HCEC 1CT (cell line): ENCODE measurements around the gene KCNAB2.

Experiments
- DNase-seq: peaks from one replicate; pipeline ENCODE4 v3.0.0-alpha.2; 2017

Gene KCNAB2

DNA sequence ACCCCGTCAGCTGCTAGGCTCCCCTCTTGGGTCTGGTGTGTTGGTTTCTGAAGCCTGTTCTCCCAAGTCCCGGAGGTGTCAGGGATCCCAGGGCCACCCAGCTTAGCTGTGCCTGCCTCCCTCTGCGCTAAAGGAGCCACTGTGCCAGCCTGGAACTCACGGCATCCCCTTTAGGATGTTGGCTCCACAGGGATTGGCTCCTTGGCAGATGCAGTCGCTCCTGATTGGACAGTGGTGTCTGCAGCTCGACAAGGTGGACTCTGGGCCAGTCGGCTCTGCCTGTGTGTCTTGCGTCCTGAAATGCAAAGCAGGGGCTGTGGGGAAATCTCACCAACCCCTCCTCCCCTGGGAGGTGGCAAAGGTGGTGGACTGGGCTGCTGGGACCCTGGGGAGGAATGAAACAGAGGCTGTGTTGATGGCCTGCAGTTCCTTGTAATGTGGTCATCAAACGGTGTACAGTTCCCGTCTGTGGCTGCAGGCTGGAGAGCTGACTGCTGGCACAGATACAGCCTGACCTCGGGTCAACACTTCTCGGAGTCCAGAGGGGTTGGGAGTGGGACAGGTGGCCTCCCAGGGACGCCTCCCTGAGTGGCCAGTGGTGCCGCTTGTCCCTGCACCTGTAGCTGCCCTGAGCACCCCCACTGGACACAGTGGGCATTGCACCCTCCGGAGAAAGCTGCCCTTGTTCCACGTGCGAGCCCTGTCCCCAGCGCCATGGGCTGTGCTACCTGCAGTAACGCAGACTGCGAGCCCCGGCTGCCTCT is 11.5 kb upstream of the KCNAB2 start:
- DNase-seq = peak; percentile 6

- no peak for DNase-seq
Observed at GRCh38 chr1:6034750-6035096, 11.0 kb upstream of the KCNAB2 start.

DNA sequence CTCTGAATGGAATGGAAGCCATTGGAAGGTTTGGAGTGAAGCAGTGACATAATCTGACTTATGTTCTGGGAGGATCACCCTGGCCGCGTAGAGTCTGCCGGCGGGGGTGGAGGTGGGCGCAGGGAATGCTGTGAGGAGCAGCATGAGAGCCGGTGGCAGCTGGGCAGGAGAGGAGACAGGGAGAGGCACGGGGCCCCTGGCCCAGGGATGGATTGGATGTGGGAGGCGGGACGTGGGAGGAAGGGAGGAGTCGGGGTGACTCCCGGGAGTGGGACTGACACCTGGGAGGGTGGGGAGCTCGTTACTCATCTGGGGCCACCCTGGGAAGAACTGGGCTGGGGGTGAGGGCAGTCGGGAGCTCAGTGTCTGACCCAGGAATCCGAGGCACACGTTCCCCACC is 10.4 kb upstream of the KCNAB2 start:
- no peak for DNase-seq

DNA sequence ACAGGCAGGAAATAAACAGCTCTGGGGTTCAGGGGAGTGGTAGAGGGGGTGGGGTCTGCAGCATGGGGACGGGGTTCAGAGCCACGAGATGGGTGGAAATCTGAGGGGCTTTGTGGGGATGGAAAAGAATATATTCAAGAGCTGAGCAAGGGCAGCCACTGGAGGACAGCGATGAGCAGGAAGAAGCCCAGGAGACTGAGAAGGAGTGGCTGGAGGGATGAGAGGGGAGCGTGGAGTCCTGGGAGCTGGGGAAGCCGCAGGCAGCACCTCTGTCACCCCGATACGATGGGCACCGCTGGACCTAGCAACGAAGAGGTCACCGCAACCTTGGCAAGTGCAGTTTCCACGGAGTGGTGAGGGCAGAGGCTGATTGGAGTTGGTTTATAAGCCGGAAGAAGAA is 10.0 kb upstream of the KCNAB2 start:
- no peak for DNase-seq

- DNase-seq = peak; percentile 3
Observed at GRCh38 chr1:6037338-6037762, 8.3 kb upstream of the KCNAB2 start.

- no peak for DNase-seq
Observed at GRCh38 chr1:6038603-6039002, 7.1 kb upstream of the KCNAB2 start.

DNA sequence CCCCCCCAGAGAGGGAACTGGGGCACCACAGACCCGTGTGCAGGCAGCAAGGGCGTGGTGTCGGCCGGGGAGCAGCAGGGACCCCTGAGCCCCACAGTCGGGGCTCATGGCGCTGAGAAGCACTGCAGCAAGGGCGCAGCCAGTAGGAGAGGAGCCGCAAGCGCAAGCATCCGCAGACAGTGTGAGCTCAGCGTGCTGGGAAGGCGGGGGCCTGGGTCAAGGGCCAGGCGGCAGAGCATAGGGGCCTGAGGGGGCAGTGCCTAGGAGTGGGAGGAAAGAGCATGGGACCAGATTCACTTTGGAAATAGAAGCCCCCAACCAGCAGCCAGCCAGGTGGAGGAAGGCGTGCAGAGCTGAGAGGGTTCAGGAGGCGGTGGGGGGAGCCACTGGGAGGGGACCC is 6.7 kb upstream of the KCNAB2 start:
- no peak for DNase-seq

DNA sequence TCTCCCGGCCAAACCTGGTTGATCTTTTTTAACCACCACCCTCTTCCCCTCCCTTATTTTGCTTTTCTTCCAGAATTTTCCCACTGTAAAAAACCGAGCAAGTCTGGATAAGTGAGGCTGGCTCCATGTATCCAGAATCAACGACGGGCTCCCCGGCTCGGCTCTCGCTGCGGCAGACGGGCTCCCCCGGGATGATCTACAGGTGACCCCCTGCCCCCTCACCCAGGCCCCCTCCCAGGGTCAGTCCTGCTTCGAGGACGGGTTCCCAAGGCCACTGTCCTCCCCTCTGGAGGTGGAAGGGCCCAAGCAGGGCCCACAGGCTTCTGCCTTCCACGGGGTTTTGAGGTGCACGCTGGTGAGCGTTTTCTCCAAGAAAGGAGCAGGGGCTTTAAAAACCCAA is 5.2 kb upstream of the KCNAB2 start:
- no peak for DNase-seq

DNA sequence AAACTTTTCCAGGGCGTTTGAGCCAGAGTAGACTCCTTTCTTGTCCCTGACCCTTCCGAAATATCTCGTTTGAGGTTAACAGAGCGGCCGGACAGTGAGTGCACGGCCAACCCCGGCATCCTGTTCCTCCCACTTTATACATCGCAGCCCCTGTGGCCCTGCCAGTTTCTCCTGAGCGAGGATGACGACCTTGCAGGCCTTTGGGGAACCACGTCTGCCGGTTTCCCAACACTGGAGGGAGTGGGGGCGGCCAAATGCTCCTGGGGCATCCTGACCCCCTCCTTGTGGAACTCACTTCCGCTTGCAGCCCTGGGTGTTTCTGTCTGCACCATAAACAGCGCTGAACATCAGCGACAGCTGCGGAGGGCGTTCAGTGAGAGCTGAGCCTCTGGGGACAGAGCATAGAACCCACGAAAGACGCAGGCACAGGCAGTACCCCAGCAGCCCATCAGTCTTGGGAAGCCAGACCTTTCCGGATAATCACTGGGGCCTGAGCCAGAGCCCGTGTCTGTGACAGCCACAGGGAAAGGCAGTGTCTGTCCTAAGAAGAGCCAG is 4.8 kb upstream of the KCNAB2 start:
- no peak for DNase-seq

DNA sequence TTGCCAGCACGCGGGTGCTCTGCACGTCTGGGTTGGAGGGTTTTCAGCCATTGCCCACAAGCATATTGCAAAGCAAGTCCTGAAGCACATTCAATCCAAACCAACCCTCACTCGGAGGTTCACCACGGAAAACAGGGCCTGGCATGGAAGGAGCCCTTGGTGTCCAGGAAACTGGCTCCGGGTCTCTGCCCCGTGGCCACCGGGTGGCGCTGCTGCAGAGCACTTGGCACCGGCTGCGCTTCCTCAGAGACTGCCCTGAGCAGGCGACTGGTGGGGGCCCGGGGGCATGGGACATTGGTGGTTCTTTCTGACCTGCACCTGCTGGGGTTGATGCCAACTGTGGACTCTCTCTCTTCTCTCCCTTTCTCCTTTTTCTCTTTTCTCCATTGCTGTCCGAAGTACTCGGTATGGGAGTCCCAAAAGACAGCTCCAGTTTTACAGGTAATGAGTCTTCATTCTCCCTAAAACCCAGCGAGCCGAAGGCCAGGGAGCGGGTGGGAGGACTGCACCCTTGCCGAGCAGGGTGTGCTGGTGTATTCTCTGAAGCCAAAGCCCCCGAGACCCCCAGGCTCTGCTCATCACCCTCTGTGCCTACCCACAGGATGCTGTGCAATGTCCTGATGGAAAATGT is 4.1 kb upstream of the KCNAB2 start:
- DNase-seq = no peak

DNA sequence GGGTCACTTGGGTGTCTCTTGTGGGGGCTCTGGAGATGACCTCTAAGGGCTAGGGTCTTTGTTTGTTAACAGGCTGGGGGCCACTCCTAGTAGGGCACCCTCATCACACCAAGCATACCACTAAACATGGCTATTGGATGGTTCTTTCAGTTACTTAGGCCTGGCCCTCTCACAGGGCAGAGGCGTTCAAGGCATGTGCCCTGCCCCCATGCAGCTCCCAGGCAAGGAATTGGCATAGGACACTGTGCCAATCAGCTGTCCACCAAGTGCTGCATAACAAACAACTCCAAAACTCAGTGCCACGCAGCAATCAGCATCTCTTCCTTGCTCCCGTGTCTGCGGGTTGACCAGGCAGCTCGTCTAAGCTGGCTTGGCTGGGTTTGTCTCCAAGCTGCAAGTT is 2.1 kb upstream of the KCNAB2 start:
- DNase-seq = no peak

DNA sequence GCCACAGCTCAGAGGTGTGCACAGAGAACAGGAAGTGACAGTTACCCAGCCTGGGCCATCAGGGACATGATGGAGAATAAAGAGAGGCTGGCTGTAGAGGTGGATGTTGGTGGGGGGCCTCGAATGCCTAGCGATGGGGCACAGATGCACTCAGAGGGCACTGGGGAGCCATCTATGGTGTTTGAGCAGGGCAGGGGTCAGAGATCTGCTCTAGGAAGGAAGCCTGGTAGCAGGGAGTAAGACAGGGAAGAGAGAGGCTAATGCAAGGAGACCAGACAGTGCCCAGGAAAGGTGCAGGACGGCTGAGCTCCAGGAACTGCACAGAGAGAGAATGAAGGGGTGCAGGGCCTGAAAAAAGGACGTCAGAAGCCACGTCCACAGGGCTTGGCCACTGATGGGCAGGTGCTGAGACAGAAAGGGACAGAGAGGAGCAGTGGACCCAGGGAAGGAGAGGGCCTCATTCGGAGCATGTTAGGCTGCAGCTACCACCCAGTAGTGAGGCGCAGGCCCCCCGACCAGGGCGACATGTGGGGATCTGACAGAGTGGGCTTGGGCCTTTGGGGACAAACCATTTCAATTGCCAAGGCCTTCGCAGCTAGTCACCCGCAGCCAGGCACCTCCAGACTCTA is 1.1 kb upstream of the KCNAB2 start:
- DNase-seq = no peak

DNA sequence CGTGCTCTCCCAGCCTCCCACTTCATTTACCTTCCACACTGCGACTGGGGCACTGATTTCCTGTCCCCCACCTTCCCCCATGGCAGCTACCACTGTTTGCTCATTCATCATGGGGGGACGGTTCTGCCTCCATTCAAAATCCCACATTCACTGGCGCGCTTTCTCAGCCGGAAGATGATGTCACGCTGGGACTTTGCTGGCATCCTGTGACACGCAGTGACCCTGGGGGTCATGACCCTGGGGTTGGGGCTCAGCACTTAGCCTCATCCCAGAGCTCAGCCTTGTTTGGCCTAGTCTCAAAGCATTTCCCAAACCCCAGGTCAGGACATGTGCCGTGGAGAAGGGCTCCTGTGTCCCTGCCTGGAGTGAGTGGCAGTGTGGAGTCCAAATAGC is 582 bp upstream of the KCNAB2 start:
- DNase-seq = no peak

GRCh38 chr1:6046279-6046678 is 591 bp downstream of the KCNAB2 start:
- DNase-seq = no peak

GRCh38 chr1:6048179-6048867 is 2.6 kb downstream of the KCNAB2 start:
- no peak for DNase-seq

DNA sequence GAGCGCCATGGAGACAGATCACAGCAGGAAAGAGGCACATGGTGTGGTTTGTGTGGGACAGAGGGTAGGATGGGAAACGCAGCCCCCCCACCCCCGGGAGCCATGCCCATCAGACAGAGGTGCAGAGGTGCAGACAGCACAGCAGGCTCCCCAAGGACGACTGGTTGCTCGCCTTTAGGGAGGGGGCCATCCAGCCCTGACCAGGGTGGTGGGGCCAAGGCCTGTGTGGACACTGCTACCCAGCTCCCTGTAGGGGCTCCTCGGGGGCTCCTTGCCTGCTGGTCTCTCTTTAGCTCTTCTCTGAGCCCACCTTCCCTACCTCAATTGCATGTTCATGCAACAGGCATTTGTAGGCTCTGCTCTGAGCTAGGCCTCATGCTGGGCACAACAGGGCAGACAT is 3.7 kb downstream of the KCNAB2 start:
- no peak for DNase-seq

- DNase-seq = no peak
Observed at GRCh38 chr1:6051423-6051822, 5.7 kb downstream of the KCNAB2 start.

- peak; percentile 45 for DNase-seq
Observed at GRCh38 chr1:6052543-6053205, 7.0 kb downstream of the KCNAB2 start.

DNA sequence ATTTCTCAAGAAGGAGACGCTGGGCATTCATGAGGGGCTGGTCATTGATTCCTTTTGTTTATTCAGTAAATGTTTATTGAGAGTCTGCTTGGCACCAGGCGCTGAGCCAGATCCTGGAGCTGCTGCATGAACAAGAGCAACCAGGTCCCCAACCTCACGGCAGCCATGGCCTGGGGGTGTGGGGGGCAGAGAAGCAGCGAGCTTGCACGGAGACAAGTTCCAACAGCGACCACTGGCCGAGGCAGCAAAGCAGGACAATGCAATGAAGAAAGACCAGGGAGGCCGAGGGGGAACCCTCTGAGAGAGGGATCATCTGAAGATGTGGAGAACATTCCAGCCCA is 7.5 kb downstream of the KCNAB2 start:
- DNase-seq = no peak

DNA sequence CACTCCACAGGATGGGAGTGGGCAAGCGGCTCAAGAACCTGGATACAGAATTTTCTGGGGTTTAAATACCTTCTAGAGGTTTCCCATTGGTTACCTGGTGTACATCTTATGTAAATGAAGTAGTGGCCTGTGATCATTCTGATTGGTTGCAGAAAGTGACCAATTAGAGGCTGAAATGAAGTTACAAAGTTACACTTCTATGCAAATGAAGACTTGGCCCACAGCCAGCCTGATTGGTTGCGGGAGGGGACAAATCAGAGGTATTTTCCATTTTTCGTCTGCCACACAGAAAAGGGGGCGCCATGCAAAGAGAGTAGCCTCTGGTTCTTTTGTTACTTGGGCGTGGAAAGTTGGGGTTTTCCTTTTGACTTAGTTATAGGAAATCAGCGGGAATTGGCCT is 8.9 kb downstream of the KCNAB2 start:
- DNase-seq = no peak

- DNase-seq = no peak
Observed at GRCh38 chr1:6056572-6056948, 10.9 kb downstream of the KCNAB2 start.

DNA sequence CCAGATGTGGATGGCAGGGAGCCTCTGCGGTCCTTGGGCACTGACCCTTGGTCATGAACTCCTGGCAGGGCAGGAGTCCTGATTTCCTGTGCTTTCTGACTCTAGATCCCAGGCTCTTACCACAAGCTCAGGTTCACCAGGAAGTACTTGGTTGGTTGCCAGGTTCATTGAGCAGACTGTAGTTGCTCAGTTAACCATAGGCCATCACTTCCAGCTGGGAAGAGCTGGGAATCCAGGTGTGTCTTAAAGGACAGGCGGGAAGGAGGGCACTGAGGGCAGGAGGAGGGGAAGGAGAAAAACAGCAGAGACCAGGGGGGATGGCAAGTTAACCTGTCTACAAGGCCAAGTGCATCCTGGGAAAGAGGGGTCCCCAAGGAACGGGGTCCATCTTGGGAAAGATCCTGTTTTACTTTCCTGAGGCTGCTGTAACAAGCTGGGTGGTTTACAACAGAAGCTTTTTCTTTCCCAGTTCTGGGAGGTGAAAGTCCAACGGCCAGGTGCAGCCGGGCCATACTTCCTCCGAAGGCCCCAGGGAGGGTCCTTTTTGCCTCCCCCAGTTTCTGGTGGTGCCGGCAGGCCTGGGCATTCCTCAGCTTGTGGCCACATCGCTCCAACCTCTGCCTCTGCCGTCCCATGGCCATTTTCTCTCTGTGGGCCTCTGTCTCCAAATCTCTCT is 11.6 kb downstream of the KCNAB2 start:
- no peak for DNase-seq

DNA sequence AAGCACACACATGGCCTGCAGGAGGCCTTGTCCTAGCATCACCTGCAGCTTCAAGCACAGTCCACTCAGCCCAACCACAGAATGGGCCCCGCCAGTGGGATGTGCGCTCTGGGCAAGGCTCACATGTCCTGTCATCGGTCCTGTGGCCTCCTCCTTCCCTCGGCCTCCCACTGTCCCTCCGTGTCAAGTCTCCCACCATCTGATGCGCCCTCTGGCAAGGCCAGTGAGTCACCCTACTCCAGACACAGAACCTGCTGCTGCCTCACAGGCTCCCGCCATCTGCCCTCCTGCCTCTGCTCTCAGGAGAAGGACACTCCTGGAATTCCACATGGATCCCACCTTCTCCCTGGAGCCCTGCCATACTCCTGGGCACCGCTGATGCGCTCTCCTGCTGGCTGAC is 14.2 kb downstream of the KCNAB2 start:
- no peak for DNase-seq
